Measurements from ENCODE around the gene LMO2.
A peak's percentile ranks its signal among the peaks of the same experiment; 100 is the strongest.
"Not testable (repeated sequence)": the region's sequence is repeated elsewhere in the genome, so short reads cannot be mapped to it uniquely, and the experiment has no call there.

The LMO2 gene

GRCh38 chr11:33859306-33859705, 32.6 kb downstream of the LMO2 start:
- DNase-seq, result no peak

- peak; percentile 76 for DNase-seq
Observed at GRCh38 chr11:33857933-33858371, 33.9 kb downstream of the LMO2 start.

- DNase-seq, result no peak
Observed at GRCh38 chr11:33855500-33855899, 36.4 kb downstream of the LMO2 start.

GRCh38 chr11:33848717-33849390, 43.0 kb downstream of the LMO2 start:
- no peak for DNase-seq

- no peak for DNase-seq
Observed at GRCh38 chr11:33847251-33847650, 44.6 kb downstream of the LMO2 start.

GRCh38 chr11:33844236-33844635, 47.6 kb downstream of the LMO2 start:
- no peak for DNase-seq

GRCh38 chr11:33843018-33843417, 48.9 kb downstream of the LMO2 start:
- DNase-seq, result no peak

GRCh38 chr11:33842236-33842915, 49.5 kb downstream of the LMO2 start:
- no peak for DNase-seq

- DNase-seq, result not testable (repeated sequence)
Observed at GRCh38 chr11:33838234-33838633, 53.6 kb downstream of the LMO2 start.

- not testable (repeated sequence) for DNase-seq
Observed at GRCh38 chr11:33837334-33837733, 54.5 kb downstream of the LMO2 start.

GRCh38 chr11:33835143-33835878, 56.6 kb downstream of the LMO2 start:
- DNase-seq, result peak; percentile 29

- DNase-seq, result no peak
Observed at GRCh38 chr11:33832676-33833075, 59.2 kb downstream of the LMO2 start.

GRCh38 chr11:33830903-33831648, 60.8 kb downstream of the LMO2 start:
- no peak for DNase-seq

- DNase-seq, result peak; percentile 52
Observed at GRCh38 chr11:33829430-33830141, 62.3 kb downstream of the LMO2 start.

GRCh38 chr11:33828604-33829429, 63.1 kb downstream of the LMO2 start:
- peak; percentile 31 for DNase-seq

GRCh38 chr11:33827206-33827605, 64.7 kb downstream of the LMO2 start:
- DNase-seq, result no peak

GRCh38 chr11:33825854-33826560, 65.9 kb downstream of the LMO2 start:
- no peak for DNase-seq

- DNase-seq, result not testable (repeated sequence)
Observed at GRCh38 chr11:33822981-33823380, 68.9 kb downstream of the LMO2 start.

- no peak for DNase-seq
Observed at GRCh38 chr11:33819278-33820035, 72.4 kb downstream of the LMO2 start.

All from DMS53 (cell line).